ENCODE results near the gene CSTPP1. TPM values are rescaled to one million over a fixed set of nuclear protein-coding genes. Genes with fewer than 3 reads are reported as not detected.

The CSTPP1 gene
- total and polyA plus RNA-seq, 2 donors (not counting 3 experiments of a cell fraction or from before 2014, with no cell fraction given): 25.9 to 38.2 TPM

- no peak for FAIRE-seq
Observed at GRCh38 chr11:47010179-47010578, 73.6 kb downstream of the CSTPP1 start.

GRCh38 chr11:47014097-47014496 lies 77.5 kb downstream of the CSTPP1 start:
- DNase-seq (ENCODE audit: low read depth, low spot score) (no peak), FAIRE-seq (no peak)
- BruUV-seq (replicated peaks): no TSS peak
- no peaks in the 10 kb centered on the region for H3K36me3 ChIP-seq (ENCODE audit: control insufficient read depth in 2 of 2, extremely low read depth in 1 of 2, insufficient read depth in 2 of 2, low read length in 2 of 2)
- dilution Hi-C loops (cut with MboI; ENCODE audit: extremely low pct_ligation_motif_present, low sequenced_read_pairs) (no loop called here), intact Hi-C loops (cut with micrococcal nuclease) (no loop called here)
- no peaks in the 10 kb centered on the region for H3K27me3 ChIP-seq (ENCODE audit: control insufficient read depth in 2 of 2, insufficient read depth in 2 of 2, low read length in 2 of 2)
- H3K4me2 ChIP-seq (ENCODE audit: insufficient read depth, low read length): no peak overlapping the region
- no peak overlapping the region for H3K27ac ChIP-seq (ENCODE audit: insufficient read depth, low read depth, low read length)
- no peak overlapping the region for H3K9ac ChIP-seq (replicated peaks; ENCODE audit: extremely low read depth, insufficient read depth, low read length)
- TF ChIP-seq MYC (IDR thresholded peaks at IDR 0.05; ENCODE audit: low read depth, low read length): no peak
- TF ChIP-seq POLR2A (IDR thresholded peaks at IDR 0.05; ENCODE audit: low read depth, low read length): no peak
- no peak for TF ChIP-seq GATA2 (IDR thresholded peaks at IDR 0.05; ENCODE audit: insufficient read depth, insufficient read length, low read depth, low read length)
- no peak for TF ChIP-seq MAX (IDR thresholded peaks at IDR 0.05; ENCODE audit: insufficient read depth, insufficient read length)
- TF ChIP-seq POLR2AphosphoS5 (IDR thresholded peaks at IDR 0.05; ENCODE audit: insufficient read depth, low read depth, low read length): no peak
- no peak for TF ChIP-seq EZH2 (IDR thresholded peaks at IDR 0.05; ENCODE audit: borderline replicate concordance, low read depth, low read length, severe bottlenecking)
- TF ChIP-seq FOS (IDR thresholded peaks at IDR 0.05; ENCODE audit: borderline replicate concordance, insufficient read depth, low read length): no peak
- TF ChIP-seq JUN (IDR thresholded peaks at IDR 0.05; ENCODE audit: borderline replicate concordance, insufficient read depth, insufficient read length, low read depth): no peak
- no peak for TF ChIP-seq CTCF (IDR thresholded peaks at IDR 0.05; ENCODE audit: extremely low read depth in 1 of 2, insufficient read depth in 1 of 2, low read depth in 1 of 2, low read length in 2 of 2)
- H2AFZ ChIP-seq (ENCODE audit: low read depth, low read length): no peak overlapping the region
- POLR2A ChIA-PET: no interaction called here
- no peaks in the 10 kb centered on the region for H3K4me1 ChIP-seq (ENCODE audit: control insufficient read depth, extremely low read depth, insufficient read depth, low read length)
- CTCF ChIA-PET: no interaction called here
- no peaks in the 10 kb centered on the region for H3K9me1 ChIP-seq (replicated peaks; ENCODE audit: control insufficient read depth, extremely low read depth, insufficient read depth, low read length)
- no peaks in the 10 kb centered on the region for H3K9me3 ChIP-seq (replicated peaks; ENCODE audit: control insufficient read depth, insufficient read depth, low read length)
- H3K79me2 ChIP-seq (ENCODE audit: control insufficient read depth, insufficient read depth, low read length): no peaks in the 10 kb centered on the region
- H4K20me1 ChIP-seq (replicated peaks; ENCODE audit: control insufficient read depth, extremely low read depth, insufficient read depth, low read length): no peaks in the 10 kb centered on the region
- H3K4me3 ChIP-seq (replicated peaks in 1 of 3; ENCODE audit: insufficient read depth in 1 of 3, low read depth in 1 of 3, low read length in 3 of 3): no peak overlapping the region

More at GRCh38 chr11:47010179-47010578, 73.6 kb downstream of the CSTPP1 start:
- Histone ChIP-seq H3K36me3 (ENCODE audit: control insufficient read depth in 2 of 2, extremely low read depth in 1 of 2, insufficient read depth in 2 of 2, low read length in 2 of 2) (no peaks in the 10 kb centered on the region), H3K9me1 (replicated peaks; ENCODE audit: control insufficient read depth, extremely low read depth, insufficient read depth, low read length) (no peaks in the 10 kb centered on the region), H4K20me1 (replicated peaks; ENCODE audit: control insufficient read depth, extremely low read depth, insufficient read depth, low read length) (no peaks in the 10 kb centered on the region), H3K4me3 (replicated peaks in 1 of 3; ENCODE audit: insufficient read depth in 1 of 3, low read depth in 1 of 3, low read length in 3 of 3) (no peak overlapping the region), H3K79me2 (ENCODE audit: control insufficient read depth, insufficient read depth, low read length) (no peaks in the 10 kb centered on the region), H3K9me3 (replicated peaks; ENCODE audit: control insufficient read depth, insufficient read depth, low read length) (no peaks in the 10 kb centered on the region), H3K4me1 (ENCODE audit: control insufficient read depth, extremely low read depth, insufficient read depth, low read length) (no peaks in the 10 kb centered on the region), H3K27me3 (ENCODE audit: control insufficient read depth in 2 of 2, insufficient read depth in 2 of 2, low read length in 2 of 2) (no peaks in the 10 kb centered on the region), H3K4me2 (ENCODE audit: insufficient read depth, low read length) (no peak overlapping the region), H2AFZ (ENCODE audit: low read depth, low read length) (no peak overlapping the region), H3K9ac (replicated peaks; ENCODE audit: extremely low read depth, insufficient read depth, low read length) (no peak overlapping the region), H3K27ac (ENCODE audit: insufficient read depth, low read depth, low read length) (no peak overlapping the region)
- POLR2A ChIA-PET: no interaction called here
- no TSS peak for BruUV-seq (replicated peaks)
- intact Hi-C loops (cut with micrococcal nuclease): no loop called here
- CTCF ChIA-PET: interaction anchor here (1.1 kb wide), 1 partner anchor 11 kb away, joined by 3 read pairs; no protein-coding TSS in a partner anchor
- DNase-seq (ENCODE audit: low read depth, low spot score): no peak
- TF ChIP-seq MYC (IDR thresholded peaks at IDR 0.05; ENCODE audit: low read depth, low read length) (no peak), CTCF (IDR thresholded peaks at IDR 0.05; ENCODE audit: extremely low read depth in 1 of 2, insufficient read depth in 1 of 2, low read depth in 1 of 2, low read length in 2 of 2) (no peak), EZH2 (IDR thresholded peaks at IDR 0.05; ENCODE audit: borderline replicate concordance, low read depth, low read length, severe bottlenecking) (no peak)
- dilution Hi-C loops (cut with MboI; ENCODE audit: extremely low pct_ligation_motif_present, low sequenced_read_pairs): no loop called here

Data from endothelial cell of umbilical vein (primary cell).